H1 (cell line): Measurements from ENCODE around the gene TBCD. TPM values are rescaled to one million over a fixed set of nuclear protein-coding genes. Genes with fewer than 3 reads are reported as not detected.

Experiments
- CTCF ChIA-PET: fragments of 300-600 bp; sonication (Branson Sonifier 250); formaldehyde crosslinking; loops from one replicate; lab custom pipeline; 2021; ENCODE audit not compliant: partially characterized antibody; lab: Charles Lee
- POLR2A ChIA-PET: fragments of 300-600 bp; sonication (Branson Sonifier 250); formaldehyde crosslinking; loops from one replicate; lab custom pipeline; 2021; ENCODE audit warnings: inconsistent platforms; ENCODE audit not compliant: partially characterized antibody; lab: Charles Lee
- DNase-seq, 2 experiments: peaks; one replicate each; pipeline versions ENCODE4 v3.0.0 to v3.0.0-alpha.2; 2010 to 2022; ENCODE audit warnings: low spot score in 2 of 2, low read depth in 1 of 2, mixed read lengths in 1 of 2
- FAIRE-seq: peaks from 2 replicates; lab custom pipeline; 2011; peaks lifted over from hg19 to GRCh38; lab: Jason Lieb, UNC
- H2AFZ ChIP-seq: 2 replicates; pipeline ENCODE4 v1.8.1; 2012; ENCODE audit warnings: low read length, inconsistent platforms
- H2AK5ac ChIP-seq: 2 replicates; pipeline ENCODE4 v1.6.1; 2013; ENCODE audit warnings: low read depth, low read length
- H2BK120ac ChIP-seq: replicated peaks from 2 replicates; pipeline ENCODE3; 2013; ENCODE audit warnings: low read depth, low read length, inconsistent platforms
- H2BK12ac ChIP-seq: 2 replicates; pipeline ENCODE4 v1.6.1; 2013; ENCODE audit warnings: low read depth, low read length
- H2BK15ac ChIP-seq: 2 replicates; pipeline ENCODE4 v1.6.1; 2013; ENCODE audit warnings: low read length
- H2BK20ac ChIP-seq: 2 replicates; pipeline ENCODE4 v1.6.1; 2013; ENCODE audit warnings: low read length
- H2BK5ac ChIP-seq: 2 replicates; pipeline ENCODE4 v1.6.1; 2013; ENCODE audit warnings: low read depth, low read length
- H3K14ac ChIP-seq: 2 replicates; pipeline ENCODE4 v1.6.1; 2013; ENCODE audit warnings: inconsistent platforms; ENCODE audit not compliant: insufficient read length
- H3K18ac ChIP-seq: 2 replicates; pipeline ENCODE4 v1.6.1; 2013; ENCODE audit warnings: low read length; ENCODE audit errors: extremely low read depth
- H3K23ac ChIP-seq: 2 replicates; pipeline ENCODE4 v1.6.1; 2013; ENCODE audit warnings: inconsistent platforms; ENCODE audit not compliant: insufficient read length
- H3K23me2 ChIP-seq: 2 replicates; pipeline ENCODE4 v1.6.1; 2013; ENCODE audit warnings: low read depth, low read length
- H3K27ac ChIP-seq: 2 replicates; pipeline ENCODE4 v1.6.1; 2011; ENCODE audit warnings: low read depth, low read length, inconsistent platforms
- H3K27me3 ChIP-seq, 4 experiments: replicated peaks in 1 of 4; 1 replicate in 1 of 4; 2 replicates in 3 of 4; pipeline versions ENCODE4 v1.6.1 to v1.8.1; 2011 to 2013; ENCODE audit warnings: low read length in 3 of 4, mild to moderate bottlenecking in 3 of 4, inconsistent platforms in 2 of 4, mixed read lengths in 2 of 4, moderate library complexity in 1 of 4; ENCODE audit not compliant: control insufficient read depth in 3 of 4, insufficient read depth in 3 of 4; ENCODE audit errors: extremely low read depth in 1 of 4
- H3K36me3 ChIP-seq, 4 experiments: 2 replicates each; pipeline versions ENCODE4 v1.6.1 to v1.8.1; 2011 to 2013; ENCODE audit warnings: mild to moderate bottlenecking in 4 of 4, low read length in 3 of 4, moderate library complexity in 2 of 4, control low read depth in 1 of 4, inconsistent platforms in 1 of 4; ENCODE audit not compliant: insufficient read depth in 4 of 4, control insufficient read depth in 2 of 4
- H3K4ac ChIP-seq: replicated peaks from 2 replicates; pipeline ENCODE3; 2013; ENCODE audit warnings: low read length, low read depth, mixed read lengths, inconsistent platforms; ENCODE audit not compliant: insufficient read length
- H3K4me1 ChIP-seq, 4 experiments: replicated peaks in 1 of 4; 1 replicate in 1 of 4; 2 replicates in 3 of 4; pipeline versions ENCODE4 v1.6.1 to v1.8.1; 2011 to 2013; ENCODE audit warnings: low read length in 3 of 4, inconsistent platforms in 2 of 4, mixed read lengths in 1 of 4; ENCODE audit not compliant: insufficient read depth in 4 of 4, control insufficient read depth in 3 of 4
- H3K4me2 ChIP-seq, 2 experiments: 2 replicates each; pipeline versions ENCODE4 v1.6.1 to v1.8.1; 2011 to 2013; ENCODE audit warnings: low read depth in 2 of 2, low read length in 2 of 2, control low read depth in 1 of 2, inconsistent platforms in 1 of 2, mild to moderate bottlenecking in 1 of 2; ENCODE audit not compliant: insufficient read depth in 1 of 2
- H3K4me3 ChIP-seq, 4 experiments: fragments of 200-600, 300-600 bp in 1 of 4; sonication (generic), shearing (Covaris generic), sonication (Bioruptor Twin) in 1 of 4; 2 replicates each; pipeline versions ENCODE4 v1.5.1 to v1.8.1; 2011 to 2016; ENCODE audit warnings: low read length in 4 of 4, low read depth in 3 of 4, control low read depth in 2 of 4, inconsistent platforms in 2 of 4, mild to moderate bottlenecking in 2 of 4, mixed read lengths in 1 of 4, moderate library complexity in 1 of 4; ENCODE audit not compliant: insufficient read depth in 2 of 4; ENCODE audit errors: extremely low read depth in 1 of 4
- H3K56ac ChIP-seq: replicated peaks from 2 replicates; pipeline ENCODE3; 2013; ENCODE audit warnings: low read depth, mild to moderate bottlenecking, mixed read lengths, low read length, inconsistent platforms; ENCODE audit not compliant: insufficient read length
- H3K79me1 ChIP-seq: 2 replicates; pipeline ENCODE4 v1.6.1; 2013; ENCODE audit warnings: low read depth, low read length, control low read depth
- H3K79me2 ChIP-seq, 2 experiments: 2 replicates each; pipeline versions ENCODE4 v1.6.1 to v1.8.1; 2012 to 2013; ENCODE audit warnings: low read length in 2 of 2, mild to moderate bottlenecking in 2 of 2, inconsistent platforms in 1 of 2; ENCODE audit not compliant: insufficient read depth in 2 of 2, control insufficient read depth in 1 of 2
- H3K9ac ChIP-seq, 4 experiments: replicated peaks in 1 of 4; 1 replicate in 1 of 4; 2 replicates in 3 of 4; pipeline versions ENCODE4 v1.6.1 to v1.8.1; 2011 to 2013; ENCODE audit warnings: low read depth in 3 of 4, low read length in 3 of 4, control low read depth in 2 of 4, mild to moderate bottlenecking in 2 of 4, moderate library complexity in 2 of 4, inconsistent platforms in 1 of 4; ENCODE audit errors: extremely low read depth in 1 of 4
- H3K9me3 ChIP-seq, 2 experiments: 2 replicates each; pipeline versions ENCODE4 v1.6.1 to v1.8.1; 2012 to 2013; ENCODE audit warnings: mild to moderate bottlenecking in 2 of 2, moderate library complexity in 2 of 2, control low read depth in 1 of 2, inconsistent platforms in 1 of 2, low read depth in 1 of 2, low read length in 1 of 2, mixed read lengths in 1 of 2; ENCODE audit not compliant: insufficient read depth in 2 of 2
- H4K20me1 ChIP-seq, 2 experiments: replicated peaks in 1 of 2; 2 replicates each; pipeline versions ENCODE3 to v1.8.1; 2011 to 2013; ENCODE audit warnings: inconsistent platforms in 2 of 2, low read length in 2 of 2, mild to moderate bottlenecking in 1 of 2; ENCODE audit not compliant: insufficient read depth in 2 of 2, control insufficient read depth in 1 of 2
- H4K5ac ChIP-seq: 2 replicates; pipeline ENCODE4 v1.6.1; 2013; ENCODE audit warnings: low read length, low read depth, mixed read lengths, inconsistent platforms; ENCODE audit not compliant: insufficient read length
- H4K8ac ChIP-seq: 2 replicates; pipeline ENCODE4 v1.8.0; 2013; ENCODE audit warnings: mild to moderate bottlenecking, moderate library complexity, low read length, inconsistent platforms; ENCODE audit not compliant: insufficient read depth; ENCODE audit errors: extremely low read depth
- H4K91ac ChIP-seq: replicated peaks from 2 replicates; pipeline ENCODE3; 2013; ENCODE audit warnings: low read length, mixed read lengths, inconsistent platforms; ENCODE audit not compliant: insufficient read length
- CBX8 ChIP-seq: fragments of 300-800, 300-1000 bp; sonication (generic); IDR thresholded peaks from 2 replicates; pipeline ENCODE4 v1.7.1; 2016; ENCODE audit warnings: low read depth, low read length, borderline replicate concordance
- WGBS, 2 experiments: shearing (Covaris generic) in 1 of 2; methylation state at CpG; one replicate each; pipeline versions ENCODE4 v1.1.6 to v1.1.7; 2013 to 2015; ENCODE audit warnings: low lambda C conversion rate in 2 of 2, mixed read lengths in 2 of 2, inconsistent platforms in 1 of 2, low coverage in 1 of 2, missing lambda C conversion rate in 1 of 2; ENCODE audit not compliant: insufficient replicate concordance in 2 of 2, insufficient coverage in 1 of 2, insufficient read length in 1 of 2; ENCODE audit errors: extremely low coverage in 1 of 2, missing lambda C conversion rate in 1 of 2; 5-methylcytosine and 5-hydroxymethylcytosine counted together
- polyA plus RNA-seq, 7 experiments: library from polyadenylated mRNA; depleted of rRNA in 3 of 7; stranded (reverse) in 5 of 7; unstranded in 2 of 7; fragments of >200 nt in 5 of 7; fragments of 200-250 nt in 2 of 7; gene quantifications; 1 replicate in 5 of 7; 2 replicates in 1 of 7; 4 replicates in 1 of 7; pipeline versions ENCODE4 v1.2.1 to v1.2.3, GENCODE V29; 2011 to 2013; ENCODE audit warnings: missing spikeins in 2 of 7, mixed read lengths in 2 of 7
- total RNA-seq: library from RNA; stranded (reverse); fragmentation: NEBNext Ultra II Directional; extraction: Animal tissue kit (Norgen Biotek cat#: 25700); gene quantifications from 2 replicates; pipeline ENCODE4 v1.2.1, GENCODE V29; 2021

TBCD gene
- total and polyA plus RNA-seq, 2 of the 8 experiments (the other 6 are each of a cell fraction or from before 2014, with no cell fraction given), result 118 to 162 TPM

DNA sequence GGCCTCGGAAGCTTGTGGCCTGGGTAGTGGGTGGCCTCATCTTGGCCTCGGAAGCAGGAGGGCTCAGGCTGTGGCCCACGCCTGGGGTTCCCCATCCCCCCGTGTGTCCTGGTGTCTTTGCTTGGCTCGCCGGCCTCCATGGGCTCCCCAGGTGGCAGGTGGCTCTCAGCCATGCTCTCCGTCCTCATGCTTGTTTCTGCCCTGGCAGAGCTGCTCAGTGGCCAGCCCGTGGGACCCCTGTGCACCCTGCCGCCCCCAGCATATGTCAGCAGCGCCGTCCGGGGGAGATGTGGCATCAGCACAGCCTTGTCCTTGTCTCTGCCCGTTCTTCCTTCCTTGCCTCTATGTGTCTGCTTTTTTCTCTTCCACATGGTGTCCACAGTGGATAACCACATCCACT lies 38.5 kb downstream of the TBCD start:
- Histone ChIP-seq H3K4me3 (no peak overlapping the region), H3K79me2 (peaks cover 0 to 34% of the 10 kb centered on the region in 2 experiments; a peak in 2 of 4 replicates), H3K23ac (no peak overlapping the region), H2AFZ (no peak overlapping the region), H4K8ac (no peak overlapping the region), H2BK120ac (no peak overlapping the region), H3K4me1 (no peaks in the 10 kb centered on the region), H3K9me3 (no peaks in the 10 kb centered on the region), H3K79me1 (peaks cover 28% of the 10 kb centered on the region), H3K23me2 (0 out of 2 replicates have a peak, but pooled peaks cover 2% of the 10 kb centered on the region), H2BK20ac (no peak overlapping the region), H3K27me3 (no peaks in the 10 kb centered on the region), H3K36me3 (peaks cover 0 to 5% (median 0%) of the 10 kb centered on the region in 4 experiments; a peak in 3 of 8 replicates), H3K27ac (no peak overlapping the region)
- no peak for FAIRE-seq
- CTCF ChIA-PET, result interaction anchor here (0.6 to 1.6 kb wide), 4 partner anchors 16 to 128 kb away, joined by 3 to 5 read pairs (median 4); no protein-coding TSS in a partner anchor
- 87% methylated on average over 10 of the region's 13 CpGs; no CpG with 5 or more reads in 1 of the 2 experiments for WGBS, 2 experiments
- POLR2A ChIA-PET, result no interaction called here
- no peak for TF ChIP-seq CBX8
- TF ChIP-seq, all 59 proteins: peak for 0
- Histone ChIP-seq H3K14ac (no peak overlapping the region), H4K5ac (no peak overlapping the region), H4K20me1 (peaks cover 8 to 22% of the 10 kb centered on the region in 2 experiments), H2BK12ac (no peak overlapping the region), H3K9ac (no peak overlapping the region), H2BK5ac (no peak overlapping the region), H3K18ac (no peak overlapping the region), H3K56ac (no peak overlapping the region), H4K91ac (no peak overlapping the region), H3K4ac (no peak overlapping the region), H2AK5ac (no peak overlapping the region), H3K4me2 (no peak overlapping the region), H2BK15ac (no peak overlapping the region)
- no peak for DNase-seq
